Transverse colon (tissue), 4 donors: ENCODE measurements around the gene PAQR5. TPM values are rescaled to one million over a fixed set of nuclear protein-coding genes. Genes with fewer than 3 reads are reported as not detected.

Source experiments
- DNase-seq: peaks from one replicate; pipeline ENCODE4 v3.0.0-alpha.2; 2019
- H3K27ac ChIP-seq, 4 donors: fragments of 200-600 bp; sonication (generic); 2 replicates each; pipeline ENCODE4 v1.5.1; 2016 to 2018; ENCODE audit warnings: inconsistent platforms in 4 of 4
- H3K27me3 ChIP-seq: fragments of 200-600 bp; sonication (generic); 2 replicates; pipeline ENCODE4 v1.5.1; 2017; ENCODE audit warnings: inconsistent platforms
- H3K36me3 ChIP-seq, 4 donors: fragments of 200-600 bp; sonication (generic); 2 replicates each; pipeline ENCODE4 v1.5.1; 2017 to 2019; ENCODE audit warnings: inconsistent platforms in 4 of 4
- H3K4me1 ChIP-seq, 4 donors: fragments of 200-600 bp; sonication (generic); 2 replicates each; pipeline ENCODE4 v1.5.1; 2017 to 2020; ENCODE audit warnings: inconsistent platforms in 4 of 4
- H3K4me3 ChIP-seq, 4 donors: fragments of 200-600 bp; sonication (generic); 1 replicate in 1 of 4; 2 replicates in 3 of 4; pipeline versions ENCODE4 v1.5.1 to v1.6.1; 2017 to 2019; ENCODE audit warnings: inconsistent platforms in 4 of 4
- H3K9me3 ChIP-seq, 2 donors: fragments of 200-600 bp; sonication (generic); 2 replicates each; pipeline ENCODE4 v1.5.1; 2017 to 2019; ENCODE audit warnings: inconsistent platforms in 2 of 2
- CTCF ChIP-seq, 5 experiments: fragments of 200-600 bp in 3 of 5; fragments of 450-650 bp in 2 of 5; sonication (generic) in 3 of 5; IDR thresholded peaks; 1 replicate in 2 of 5; 2 replicates in 3 of 5; pipeline ENCODE4 v1.5.1; 2016 to 2017; ENCODE audit warnings: antibody characterized with exemption in 5 of 5, inconsistent platforms in 3 of 5, mild to moderate bottlenecking in 2 of 5, moderate library complexity in 1 of 5
- EP300 ChIP-seq: sonication (generic); formaldehyde crosslinking; IDR thresholded peaks from one replicate; pipeline ENCODE4 v1.6.1; 2017; ENCODE audit warnings: antibody characterized with exemption, low read depth
- POLR2A ChIP-seq: fragments of 450-650 bp; IDR thresholded peaks from one replicate; pipeline ENCODE4 v1.6.1; 2016; ENCODE audit warnings: antibody characterized with exemption, mild to moderate bottlenecking, moderate library complexity
- POLR2AphosphoS5 ChIP-seq, 3 donors: sonication (generic); formaldehyde crosslinking; IDR thresholded peaks; one replicate each; pipeline ENCODE4 v1.6.1; 2016; ENCODE audit warnings: antibody characterized with exemption in 3 of 3
- WGBS, 2 donors: methylation state at CpG; one replicate each; pipeline ENCODE4 v1.1.5; 2018; ENCODE audit warnings: low coverage in 1 of 2; 5-methylcytosine and 5-hydroxymethylcytosine counted together
- in situ Hi-C, 4 donors: fragments of 200-750 bp; cut with MboI; loops; one replicate each; pipeline versions ENCODE4 v1.15.0 to v1.15.1; 2017; ENCODE audit warnings: low sequenced_read_pairs in 3 of 4, low pct_ligation_motif_present in 1 of 4, low pct_unique_long_range_greater_than_20kb in 1 of 4
- intact Hi-C: fragments of 100-400 bp; cut with DNase I; formaldehyde crosslinking; loops from one replicate; pipeline ENCODE4 v1.15.1; 2023; ENCODE audit warnings: low total_unique reads
- total RNA-seq, 4 donors: library from RNA; depleted of rRNA; stranded (reverse); fragments of >200 nt; gene quantifications; one replicate each; pipeline ENCODE4 v1.1.0, GENCODE V29; 2016

Gene PAQR5
- total RNA-seq, 4 donors from 2014 or later: 21.1 to 80.0 (median 48.9) TPM

- intact Hi-C loops: no loop called here
- Histone ChIP-seq H3K27ac (no peak overlapping the region), H3K27me3 (no peaks in the 10 kb centered on the region), H3K36me3 (no peaks in the 10 kb centered on the region), H3K4me1 (no peaks in the 10 kb centered on the region), H3K9me3 (no peaks in the 10 kb centered on the region), H3K4me3 (no peak overlapping the region)
- 62 to 66% methylated on average over 3 of the region's 3 CpGs for WGBS, 2 donors
- TF ChIP-seq CTCF (IDR thresholded peaks at IDR 0.05) (no peak), POLR2A (no peak), POLR2AphosphoS5 (IDR thresholded peaks at IDR 0.05) (no peak), EP300 (no peak)
- in situ Hi-C loops: loop anchor here in 2 of 4 donors (25.0 kb wide), 1 partner anchor 210 kb away; no protein-coding TSS in a partner anchor
- no peak for DNase-seq
Measured at GRCh38 chr15:69272139-69272538, 26.6 kb upstream of the PAQR5 start.

- H3K4me3 ChIP-seq: no peak overlapping the region
- intact Hi-C loops (no loop called here), in situ Hi-C loops (loop anchor here in 2 of 4 donors (25.0 kb wide), 1 partner anchor 211 kb away; no protein-coding TSS in a partner anchor)
- H3K27me3 ChIP-seq: no peaks in the 10 kb centered on the region
- DNase-seq: no peak
- H3K4me1 ChIP-seq: no peaks in the 10 kb centered on the region
- WGBS, 2 donors: 85 to 92% methylated on average over 3 to 6 of the region's 6 CpGs
- TF ChIP-seq POLR2AphosphoS5 (IDR thresholded peaks at IDR 0.05): no peak
- TF ChIP-seq CTCF (IDR thresholded peaks at IDR 0.05): no peak
- TF ChIP-seq POLR2A: no peak
- TF ChIP-seq EP300: no peak
- no peaks in the 10 kb centered on the region for H3K9me3 ChIP-seq
- no peak overlapping the region for H3K27ac ChIP-seq
- no peaks in the 10 kb centered on the region for H3K36me3 ChIP-seq
Measured at GRCh38 chr15:69272891-69273290, 25.8 kb upstream of the PAQR5 start.

- Histone ChIP-seq H3K27ac (no peak overlapping the region), H3K27me3 (no peaks in the 10 kb centered on the region), H3K4me3 (no peak overlapping the region), H3K4me1 (no peaks in the 10 kb centered on the region), H3K9me3 (no peaks in the 10 kb centered on the region), H3K36me3 (no peaks in the 10 kb centered on the region)
- no peak for DNase-seq
- TF ChIP-seq CTCF (IDR thresholded peaks at IDR 0.05): no peak
- TF ChIP-seq POLR2A: no peak
- no peak for TF ChIP-seq POLR2AphosphoS5 (IDR thresholded peaks at IDR 0.05)
- TF ChIP-seq EP300: no peak
- in situ Hi-C loops: no loop called here
- 58 to 65% methylated on average over 3 to 4 of the region's 4 CpGs for whole genome bisulfite sequencing, 2 donors
- intact Hi-C loops: no loop called here
Measured at GRCh38 chr15:69275074-69275670, 23.5 kb upstream of the PAQR5 start.

- no peak for DNase-seq
- Histone ChIP-seq H3K36me3 (no peaks in the 10 kb centered on the region), H3K4me3 (no peak overlapping the region), H3K4me1 (no peaks in the 10 kb centered on the region), H3K27ac (no peak overlapping the region), H3K9me3 (no peaks in the 10 kb centered on the region), H3K27me3 (no peaks in the 10 kb centered on the region)
- 71 to 80% methylated on average over 4 to 9 of the region's 9 CpGs for WGBS, 2 donors
- in situ Hi-C loops (no loop called here), intact Hi-C loops (no loop called here)
- TF ChIP-seq EP300: no peak
- TF ChIP-seq POLR2A: no peak
- TF ChIP-seq CTCF (IDR thresholded peaks at IDR 0.05): no peak
- no peak for TF ChIP-seq POLR2AphosphoS5 (IDR thresholded peaks at IDR 0.05)
Measured at GRCh38 chr15:69275933-69276560, 22.7 kb upstream of the PAQR5 start.
